NCI-H446 (cell line): ENCODE measurements around the gene WNK2.
A peak's percentile ranks its signal among the peaks of the same experiment; 100 is the strongest.

ENCODE experiments used
- DNase-seq, 2 experiments: peaks; one replicate each; lab custom pipeline; 2025; lab: John Stamatoyannopoulos, UW

Gene WNK2

GRCh38 chr9:93161786-93162562, 22.0 kb upstream of the WNK2 start:
- DNase-seq = peak; percentile 58 to 82

GRCh38 chr9:93164085-93164484, 19.9 kb upstream of the WNK2 start:
- DNase-seq = no peak

DNA sequence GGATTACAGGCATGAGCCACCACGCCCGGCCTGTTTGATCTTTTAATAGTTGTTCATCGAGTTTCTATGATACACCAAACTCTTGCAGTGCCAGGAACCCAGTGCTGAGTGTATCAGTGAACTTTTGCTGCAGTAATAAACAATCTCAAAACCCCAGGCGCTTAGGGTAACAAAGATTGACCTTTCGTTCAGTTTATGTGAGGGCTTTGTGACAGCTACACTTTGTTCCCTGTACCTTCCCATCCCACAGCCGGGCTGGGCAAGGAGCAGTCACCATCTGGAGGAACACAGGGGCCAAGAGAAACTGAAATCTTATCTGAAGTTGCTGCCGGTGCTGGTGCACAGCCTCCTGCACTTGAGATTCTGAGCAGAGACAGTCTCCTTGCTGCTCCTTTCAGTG, 17.2 kb upstream of the WNK2 start:
- DNase-seq = no peak

DNA sequence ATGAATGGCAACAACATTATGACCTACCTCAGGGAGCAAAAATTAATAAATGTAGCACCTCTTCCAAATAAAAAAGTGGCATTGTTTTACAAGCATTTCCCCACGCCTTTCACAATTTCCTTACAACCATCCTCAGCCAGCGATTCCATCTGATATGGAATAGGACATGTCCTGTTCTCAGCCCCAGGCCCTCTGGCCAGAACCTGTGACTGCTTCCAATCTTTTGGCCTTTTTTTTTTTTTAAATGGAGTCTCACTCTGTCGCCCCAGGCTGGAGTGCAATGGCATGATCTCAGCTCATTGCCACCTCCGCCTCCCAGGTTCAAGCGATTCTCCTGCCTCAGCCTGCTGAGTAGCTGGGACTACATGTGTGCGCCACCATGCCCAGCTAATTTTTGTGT, 16.8 kb upstream of the WNK2 start:
- no peak for DNase-seq

- DNase-seq = no peak
Measured at GRCh38 chr9:93167838-93168237, 16.1 kb upstream of the WNK2 start.

DNA sequence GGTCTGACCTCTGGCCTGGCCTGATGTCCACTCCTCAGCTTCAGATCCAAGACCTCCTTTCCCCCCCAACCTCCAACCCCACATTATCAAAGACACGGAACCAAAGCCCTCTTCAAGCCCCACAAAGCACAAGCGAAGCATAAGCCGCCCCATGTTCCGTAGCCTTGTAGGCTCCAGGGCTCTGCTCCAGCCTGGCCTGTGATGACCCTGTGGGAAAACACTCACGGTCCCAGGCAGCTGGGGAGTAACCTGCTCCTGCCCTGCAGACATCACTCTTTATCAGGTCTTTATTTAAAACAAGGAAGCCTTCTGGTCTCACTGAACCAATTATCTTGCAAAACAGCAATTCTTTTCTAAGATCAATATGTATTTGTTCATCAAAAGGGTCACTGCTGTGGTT, 15.4 kb upstream of the WNK2 start:
- no peak for DNase-seq

DNA sequence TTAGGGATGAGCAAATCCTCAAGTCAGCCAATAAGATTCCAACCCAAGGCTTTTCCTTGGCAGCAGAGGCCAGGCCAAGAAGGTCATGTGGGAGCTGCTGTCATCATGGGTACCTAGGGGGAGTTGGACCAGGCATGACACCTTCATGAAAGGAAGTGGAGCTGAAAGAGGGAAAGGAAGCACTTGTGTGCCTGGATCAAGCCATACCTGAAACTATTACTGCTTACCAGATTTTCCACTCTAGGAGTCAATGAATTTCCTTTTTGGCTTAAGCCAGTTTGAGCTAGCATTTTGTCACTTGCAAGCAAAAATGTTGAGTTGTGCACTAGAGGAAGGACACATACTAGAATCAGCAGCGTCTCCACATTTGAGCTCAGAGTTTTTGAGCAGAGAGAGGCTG, 14.5 kb upstream of the WNK2 start:
- no peak for DNase-seq

DNA sequence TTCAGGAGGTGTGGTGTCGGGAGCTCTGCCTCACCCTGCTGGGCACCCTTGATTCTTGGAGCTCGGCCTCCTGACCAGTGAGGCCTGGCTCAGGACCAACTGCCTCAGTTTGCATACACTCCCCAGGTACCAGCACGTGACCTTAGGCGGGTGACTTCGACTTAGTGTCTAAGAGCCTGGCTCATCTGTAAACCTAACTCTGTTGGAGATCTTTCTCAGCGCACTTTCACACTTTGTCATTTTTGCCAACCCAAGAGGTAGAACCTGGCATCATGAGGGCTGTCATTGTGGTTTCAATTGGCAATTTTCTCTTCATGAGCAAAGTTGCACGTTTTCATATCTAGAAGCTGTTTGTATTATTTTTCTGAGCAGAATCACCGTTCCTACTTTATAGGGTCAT, 13.4 kb upstream of the WNK2 start:
- DNase-seq = no peak

GRCh38 chr9:93171261-93171990, 12.5 kb upstream of the WNK2 start:
- no peak for DNase-seq

GRCh38 chr9:93172666-93173364, 11.1 kb upstream of the WNK2 start:
- DNase-seq = no peak

GRCh38 chr9:93173365-93174051, 10.4 kb upstream of the WNK2 start:
- no peak for DNase-seq

DNA sequence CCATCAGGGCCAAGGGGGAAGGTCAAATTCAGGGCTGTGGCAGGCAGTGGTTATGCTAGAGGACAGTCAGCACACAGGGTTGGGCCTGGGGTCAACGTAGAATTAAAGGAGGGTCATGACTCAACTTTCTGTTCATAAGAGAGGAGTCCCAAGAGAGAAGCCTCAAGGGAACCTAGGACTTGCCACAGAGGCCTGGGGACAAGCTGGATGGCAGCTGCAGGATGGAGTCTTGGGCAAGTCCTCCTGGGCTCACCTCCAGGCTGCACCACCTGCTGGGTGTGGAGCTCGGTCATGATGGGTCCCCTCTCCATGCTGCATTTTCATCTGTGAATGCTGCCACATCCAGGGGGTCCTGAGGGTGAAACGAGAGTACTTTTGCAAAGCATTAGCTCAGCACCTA, 9.0 kb upstream of the WNK2 start:
- DNase-seq = no peak

DNA sequence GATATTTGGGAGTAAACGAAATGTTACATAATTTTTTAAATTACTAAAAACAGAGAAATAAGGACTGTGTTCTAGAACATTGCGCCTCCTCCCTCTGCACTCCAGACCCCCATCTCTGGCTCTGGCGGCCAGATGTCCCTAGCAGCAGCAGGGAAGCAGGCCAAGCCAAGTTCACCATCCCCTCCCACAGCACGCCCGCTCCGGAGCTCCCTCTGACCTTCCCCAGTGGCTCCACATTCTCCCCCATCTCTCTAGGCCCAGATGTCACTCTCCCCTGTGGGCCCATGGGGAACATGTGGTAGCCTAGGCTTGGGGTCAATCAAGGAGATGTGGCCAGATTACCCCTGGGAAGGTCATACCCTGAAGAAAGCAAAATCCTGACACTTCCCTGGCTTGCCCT, 6.3 kb upstream of the WNK2 start:
- DNase-seq = no peak

- no peak for DNase-seq
Measured at GRCh38 chr9:93178851-93179786, 4.8 kb upstream of the WNK2 start.

DNA sequence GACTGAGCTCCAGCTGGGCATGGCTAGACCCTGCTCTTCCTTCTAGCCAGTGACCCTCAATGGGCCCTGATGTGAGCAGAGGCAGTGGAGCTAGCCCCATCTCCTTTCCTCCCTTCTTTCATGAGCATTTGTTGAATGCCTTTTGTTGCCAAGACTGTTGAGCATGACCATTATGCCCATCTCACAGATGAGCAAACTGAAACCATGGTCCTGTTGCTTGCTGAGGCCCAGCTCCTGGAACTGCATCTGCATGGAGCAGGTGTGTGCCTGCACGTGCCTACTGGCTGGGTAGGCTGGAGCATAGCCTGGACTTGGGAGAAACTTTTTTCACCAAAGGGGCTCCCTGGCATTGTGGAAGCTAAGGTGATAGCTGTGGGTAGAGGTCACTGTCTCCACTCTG, 3.0 kb upstream of the WNK2 start:
- no peak for DNase-seq

GRCh38 chr9:93181672-93182435, 2.1 kb upstream of the WNK2 start:
- no peak for DNase-seq

- peak in 1 of 2 experiments; percentile 7 for DNase-seq
Measured at GRCh38 chr9:93182572-93182971, 1.4 kb upstream of the WNK2 start.

DNA sequence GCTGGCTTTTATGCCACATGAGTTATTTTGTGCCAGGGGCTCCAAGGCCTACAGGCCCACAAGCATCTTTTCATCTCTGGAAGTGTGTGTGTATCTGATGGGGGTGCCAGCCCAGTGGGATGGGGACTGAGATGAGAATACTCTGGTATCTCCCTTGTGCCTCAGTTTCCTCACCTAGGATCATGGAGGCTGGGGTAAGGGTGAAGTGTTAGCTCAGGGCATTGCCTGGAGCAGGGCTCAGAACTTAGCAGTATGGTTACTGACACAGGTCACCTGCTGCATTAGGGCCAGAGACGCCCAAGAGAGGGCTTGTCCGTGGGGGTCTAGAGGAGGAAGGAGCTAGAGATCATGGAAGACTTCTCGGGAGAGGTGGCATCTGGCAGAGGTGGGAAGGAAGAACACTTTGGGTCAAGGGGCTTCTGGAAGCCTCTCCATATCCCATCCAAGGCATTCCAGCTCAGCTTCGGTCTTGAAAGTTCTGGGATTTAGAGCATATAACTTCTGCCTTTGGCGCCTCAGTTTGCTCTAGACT, 742 bp upstream of the WNK2 start:
- DNase-seq = no peak

DNA sequence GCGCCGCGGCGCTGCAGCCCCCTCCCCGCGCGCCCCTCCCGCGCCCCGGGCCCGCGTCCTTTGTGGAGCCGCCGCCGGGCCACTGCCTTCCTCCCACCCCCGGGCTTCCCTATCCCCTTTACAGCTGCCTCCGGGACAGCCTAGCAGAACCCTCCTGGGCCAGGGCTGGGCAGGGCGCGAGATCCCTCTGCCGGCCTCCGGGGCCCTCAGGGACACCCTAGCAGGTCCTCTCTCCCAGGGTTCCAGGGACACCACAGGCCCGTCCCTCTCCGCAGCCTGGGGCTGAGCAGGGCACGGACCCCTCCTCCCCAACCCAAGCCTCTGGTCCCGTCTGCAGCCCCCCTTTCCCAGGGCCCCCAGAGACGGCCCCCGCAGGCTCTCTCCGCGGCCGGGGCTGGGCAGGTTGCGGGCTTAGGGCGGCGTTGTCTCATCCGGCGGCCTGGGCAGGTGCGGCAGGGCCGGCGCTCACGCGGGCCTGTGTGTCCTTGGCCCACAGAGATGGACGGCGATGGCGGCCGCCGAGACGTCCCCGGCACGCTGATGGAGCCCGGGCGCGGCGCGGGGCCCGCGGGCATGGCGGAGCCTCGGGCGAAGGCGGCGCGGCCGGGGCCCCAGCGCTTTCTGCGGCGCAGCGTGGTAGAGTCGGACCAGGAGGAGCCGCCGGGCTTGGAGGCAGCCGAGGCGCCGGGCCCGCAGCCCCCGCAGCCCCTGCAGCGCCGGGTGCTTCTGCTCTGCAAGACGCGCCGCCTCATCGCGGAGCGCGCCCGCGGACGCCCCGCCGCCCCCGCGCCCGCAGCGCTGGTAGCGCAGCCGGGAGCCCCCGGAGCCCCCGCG, 710 bp downstream of the WNK2 start:
- no peak for DNase-seq
